Right atrium auricular region (tissue), 2 donors: Measurements from ENCODE around the gene LRCH1. TPM values are rescaled to one million over a fixed set of nuclear protein-coding genes. Genes with fewer than 3 reads are reported as not detected.

Experiments used
- DNase-seq: peaks from one replicate; pipeline ENCODE4 v3.0.0-alpha.2; 2019; ENCODE audit warnings: low spot score
- H3K27ac ChIP-seq, 2 donors: fragments of 200-600 bp; sonication (generic); 1 replicate in 1 of 2; 2 replicates in 1 of 2; pipeline ENCODE4 v1.5.1; 2016 to 2019
- H3K27me3 ChIP-seq, 2 donors: fragments of 200-600 bp; sonication (generic); one replicate each; pipeline versions ENCODE4 v1.5.1 to v1.6.0; 2017 to 2019
- H3K36me3 ChIP-seq: fragments of 200-600 bp; sonication (generic); one replicate; pipeline ENCODE4 v1.5.1; 2016
- H3K4me1 ChIP-seq, 2 donors: fragments of 200-600 bp; sonication (generic); one replicate each; pipeline versions ENCODE4 v1.5.1 to v1.6.0; 2017 to 2019
- H3K4me3 ChIP-seq, 2 donors: fragments of 200-600 bp; sonication (generic); 1 replicate in 1 of 2; 2 replicates in 1 of 2; pipeline ENCODE4 v1.5.1; 2017 to 2019; ENCODE audit warnings: mild to moderate bottlenecking in 1 of 2, moderate library complexity in 1 of 2
- H3K9me3 ChIP-seq, 2 donors: fragments of 200-600 bp; sonication (generic); one replicate each; pipeline ENCODE4 v1.5.1; 2019
- total RNA-seq, 2 donors: library from RNA; depleted of rRNA; stranded (reverse); fragments of >200 nt; gene quantifications; one replicate each; pipeline ENCODE4 v1.1.0, GENCODE V29; 2016
- TF ChIP-seq, protein P1 (sequence below), 2 donors: fragments of 200-600 bp; sonication (generic); IDR thresholded peaks; one replicate each; pipeline ENCODE4 v1.5.1; 2019; ENCODE audit warnings: antibody characterized with exemption in 2 of 2

The LRCH1 gene
- total RNA-seq, 2 donors from 2014 or later: 6.9 to 10.9 TPM

DNA sequence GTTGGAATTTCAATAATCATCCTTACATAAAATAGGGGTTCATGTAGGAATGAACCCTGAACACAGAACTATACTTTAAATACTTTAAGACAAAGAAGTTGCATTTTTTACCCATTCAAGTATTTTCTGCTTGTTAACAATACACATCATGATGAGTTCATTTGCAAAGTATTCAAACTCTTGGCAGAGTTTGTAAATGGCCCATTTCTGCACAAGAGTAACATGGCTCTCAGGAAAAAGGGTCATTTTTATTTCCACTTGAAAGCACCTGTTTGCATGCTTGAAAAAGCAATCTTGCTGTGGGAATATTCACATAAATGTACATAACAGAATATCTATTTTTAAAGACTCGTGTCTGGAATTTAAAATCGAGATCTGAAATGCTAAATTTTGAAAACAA, 225.9 kb downstream of the LRCH1 start:
- no peak for DNase-seq
- H3K36me3 ChIP-seq: peaks cover 83% of the 10 kb centered on the region
- TF ChIP-seq, protein P1, sequence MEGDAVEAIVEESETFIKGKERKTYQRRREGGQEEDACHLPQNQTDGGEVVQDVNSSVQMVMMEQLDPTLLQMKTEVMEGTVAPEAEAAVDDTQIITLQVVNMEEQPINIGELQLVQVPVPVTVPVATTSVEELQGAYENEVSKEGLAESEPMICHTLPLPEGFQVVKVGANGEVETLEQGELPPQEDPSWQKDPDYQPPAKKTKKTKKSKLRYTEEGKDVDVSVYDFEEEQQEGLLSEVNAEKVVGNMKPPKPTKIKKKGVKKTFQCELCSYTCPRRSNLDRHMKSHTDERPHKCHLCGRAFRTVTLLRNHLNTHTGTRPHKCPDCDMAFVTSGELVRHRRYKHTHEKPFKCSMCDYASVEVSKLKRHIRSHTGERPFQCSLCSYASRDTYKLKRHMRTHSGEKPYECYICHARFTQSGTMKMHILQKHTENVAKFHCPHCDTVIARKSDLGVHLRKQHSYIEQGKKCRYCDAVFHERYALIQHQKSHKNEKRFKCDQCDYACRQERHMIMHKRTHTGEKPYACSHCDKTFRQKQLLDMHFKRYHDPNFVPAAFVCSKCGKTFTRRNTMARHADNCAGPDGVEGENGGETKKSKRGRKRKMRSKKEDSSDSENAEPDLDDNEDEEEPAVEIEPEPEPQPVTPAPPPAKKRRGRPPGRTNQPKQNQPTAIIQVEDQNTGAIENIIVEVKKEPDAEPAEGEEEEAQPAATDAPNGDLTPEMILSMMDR (IDR thresholded peaks at IDR 0.05): no peak
- H3K27ac ChIP-seq: no peak overlapping the region
- no peaks in the 10 kb centered on the region for H3K27me3 ChIP-seq
- H3K4me1 ChIP-seq: peaks cover 0 to 12% of the 10 kb centered on the region in 2 donors
- H3K4me3 ChIP-seq: no peak overlapping the region
- no peaks in the 10 kb centered on the region for H3K9me3 ChIP-seq

DNA sequence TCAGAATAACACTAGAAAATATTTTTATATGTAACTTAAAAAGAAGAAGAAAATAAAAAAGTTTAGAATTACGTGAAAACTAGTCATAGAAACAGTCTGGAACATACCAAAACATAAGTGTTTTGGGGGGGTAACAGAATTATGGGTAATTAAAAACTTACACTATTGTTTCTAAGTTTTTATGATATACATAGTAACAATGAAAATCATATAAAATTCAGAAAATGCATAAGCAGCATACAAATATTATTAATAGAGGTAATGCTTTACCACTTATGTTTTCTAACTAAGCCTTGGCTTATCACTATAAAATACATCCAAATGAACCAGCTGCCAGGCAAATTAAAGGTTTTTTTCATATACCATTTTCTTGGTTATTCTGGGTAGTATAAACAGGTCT, 229.1 kb downstream of the LRCH1 start:
- TF ChIP-seq, protein P1 (IDR thresholded peaks at IDR 0.05): no peak
- H3K27ac ChIP-seq: no peak overlapping the region
- DNase-seq: no peak
- H3K27me3 ChIP-seq: no peaks in the 10 kb centered on the region
- H3K4me1 ChIP-seq: no peaks in the 10 kb centered on the region
- H3K9me3 ChIP-seq: no peaks in the 10 kb centered on the region
- H3K36me3 ChIP-seq: peaks cover 94% of the 10 kb centered on the region
- H3K4me3 ChIP-seq: no peak overlapping the region

DNA sequence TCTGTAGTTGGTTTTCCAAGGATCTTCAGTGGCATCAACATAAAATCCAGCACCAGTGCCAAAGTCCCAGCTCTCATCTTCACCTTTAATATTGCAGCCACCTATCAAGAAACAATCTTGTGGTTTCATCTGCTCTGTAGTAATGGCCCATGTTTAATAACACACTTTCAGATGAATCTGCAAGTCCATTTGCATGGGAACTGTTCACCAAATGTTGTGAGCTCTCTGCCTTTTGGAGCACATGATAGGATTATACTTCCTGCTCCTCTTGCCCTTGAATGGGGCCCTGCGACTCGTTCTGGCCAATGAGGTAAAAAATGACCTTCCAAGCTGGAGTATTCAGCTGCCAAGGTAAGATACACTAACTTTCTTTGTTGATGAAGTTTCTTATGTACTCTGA, 229.7 kb downstream of the LRCH1 start:
- Histone ChIP-seq H3K36me3 (peaks cover 88% of the 10 kb centered on the region), H3K27me3 (no peaks in the 10 kb centered on the region), H3K4me1 (no peaks in the 10 kb centered on the region), H3K27ac (no peak overlapping the region), H3K9me3 (no peaks in the 10 kb centered on the region), H3K4me3 (no peak overlapping the region)
- TF ChIP-seq, protein P1 (IDR thresholded peaks at IDR 0.05): no peak
- no peak for DNase-seq

DNA sequence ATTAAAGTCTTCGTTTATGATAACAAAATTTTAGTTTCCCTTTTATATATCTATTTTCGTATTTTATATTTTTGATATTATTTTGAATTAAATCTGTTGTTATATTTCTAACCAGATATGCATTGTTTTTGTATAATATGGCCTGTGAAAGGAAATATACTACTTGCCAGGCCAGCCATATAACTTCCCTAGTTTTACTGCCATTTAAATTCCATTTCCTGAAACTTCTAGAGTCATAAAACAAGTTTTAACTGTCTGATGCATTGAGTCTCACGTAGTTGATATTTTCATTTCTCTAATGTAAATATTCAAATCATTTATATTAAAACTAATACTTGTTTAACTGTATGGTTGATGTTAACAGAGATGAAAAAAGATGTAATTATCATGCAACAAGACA, 230.5 kb downstream of the LRCH1 start:
- Histone ChIP-seq H3K36me3 (peaks cover 82% of the 10 kb centered on the region), H3K27me3 (no peaks in the 10 kb centered on the region), H3K4me1 (no peaks in the 10 kb centered on the region), H3K4me3 (no peak overlapping the region), H3K9me3 (no peaks in the 10 kb centered on the region), H3K27ac (no peak overlapping the region)
- DNase-seq: no peak
- TF ChIP-seq, protein P1 (IDR thresholded peaks at IDR 0.05): no peak

DNA sequence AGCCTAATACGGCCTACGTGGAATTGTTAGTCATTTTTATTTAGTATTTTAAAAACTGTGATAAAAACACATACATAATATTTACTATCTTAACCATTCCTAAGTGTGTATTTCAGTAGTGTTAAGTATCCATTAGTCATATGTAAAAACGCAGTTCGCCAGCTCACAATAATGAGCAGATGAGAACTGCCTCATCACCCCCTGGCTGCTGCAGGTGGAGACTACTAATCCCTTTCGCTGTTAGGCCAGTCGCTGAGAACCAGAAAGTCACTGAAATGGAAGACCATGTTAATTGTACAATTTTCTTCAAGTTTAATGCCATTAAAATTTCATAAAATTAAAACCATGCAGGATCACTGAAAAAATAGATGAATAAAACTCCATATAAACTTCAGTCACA, 242.4 kb downstream of the LRCH1 start:
- Histone ChIP-seq H3K4me1 (peaks cover 0 to 22% of the 10 kb centered on the region in 2 donors), H3K36me3 (peaks cover 9% of the 10 kb centered on the region), H3K9me3 (no peaks in the 10 kb centered on the region), H3K27me3 (no peaks in the 10 kb centered on the region), H3K4me3 (no peak overlapping the region), H3K27ac (no peak overlapping the region)
- TF ChIP-seq, protein P1 (IDR thresholded peaks at IDR 0.05): no peak
- no peak for DNase-seq

DNA sequence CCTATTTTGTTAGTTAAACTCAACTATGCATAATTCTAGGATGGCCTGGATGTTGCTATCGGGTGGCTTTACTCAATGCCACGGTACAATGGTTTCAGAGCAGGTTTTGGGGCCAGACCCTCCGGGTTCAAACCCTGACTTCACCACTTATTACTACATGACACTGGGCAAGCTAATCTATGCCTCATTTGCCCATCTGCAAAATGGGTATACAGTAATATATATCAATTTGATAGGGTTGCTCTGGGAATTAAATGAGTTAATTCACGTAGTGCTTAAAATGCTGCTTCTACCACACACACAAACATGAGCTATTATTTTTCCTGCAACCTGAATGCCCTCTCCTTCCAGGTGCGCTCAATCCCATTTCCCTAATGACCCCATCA, 243.2 kb downstream of the LRCH1 start:
- Histone ChIP-seq H3K4me1 (peaks cover 0 to 22% of the 10 kb centered on the region in 2 donors), H3K27ac (peak overlapping the region; percentile 89 to 98)
- TF ChIP-seq, protein P1 (IDR thresholded peaks at IDR 0.05): no peak

More for the DNA sequence above, 243.2 kb downstream of the LRCH1 start:
- Histone ChIP-seq H3K27me3 (no peaks in the 10 kb centered on the region), H3K9me3 (no peaks in the 10 kb centered on the region), H3K36me3 (peaks cover 1% of the 10 kb centered on the region), H3K4me3 (peak overlapping the region; percentile 77 to 90)
- DNase-seq: no peak
